GM19397 (cell line): ENCODE measurements around the gene MED27.

Source experiments
- ATAC-seq: cut with Tn5 transposase; IDR thresholded peaks from one replicate; pipeline ENCODE4 v1.9.1; 2021; ENCODE audit warnings: mild to moderate bottlenecking, moderate library complexity; ENCODE audit not compliant: unreplicated experiment

The MED27 gene

DNA sequence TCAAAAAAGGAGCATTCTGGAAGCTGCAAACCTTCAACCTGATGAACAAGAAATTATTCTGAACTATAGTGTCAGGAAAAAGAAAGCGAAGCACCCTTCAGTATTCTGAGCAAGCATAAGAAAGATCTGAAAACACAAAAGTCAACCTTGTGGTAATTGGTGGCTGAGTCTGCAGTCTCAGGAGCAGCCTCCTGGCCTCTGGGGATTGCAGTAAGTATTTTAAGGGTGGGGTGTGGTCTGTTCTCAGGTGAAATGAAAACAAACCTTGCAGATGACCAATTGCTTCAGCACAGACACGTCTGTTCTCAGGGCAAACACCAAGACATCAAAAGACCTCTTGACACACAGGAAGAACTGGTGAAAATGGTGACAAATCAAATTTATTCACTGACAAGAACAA is 192.0 kb downstream of the MED27 start:
- no peak for ATAC-seq

DNA sequence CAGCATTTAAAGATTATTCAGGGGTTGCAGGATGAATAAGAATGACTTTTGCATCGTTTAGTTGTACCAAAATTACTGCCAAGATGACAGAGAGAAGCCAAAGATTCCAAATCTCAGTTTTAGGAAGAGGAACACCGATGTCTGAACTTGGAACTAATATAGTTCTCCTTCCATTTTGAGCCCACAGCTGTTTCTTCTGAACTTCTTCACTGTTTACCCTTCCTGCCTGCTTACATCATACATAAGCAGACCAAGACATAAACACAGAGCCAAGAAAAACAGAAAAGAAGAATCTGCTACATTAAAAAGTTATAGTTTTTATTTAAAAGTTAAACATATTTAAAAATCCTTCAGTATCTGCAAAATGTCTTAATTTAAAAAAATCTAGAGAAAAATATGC is 192.8 kb downstream of the MED27 start:
- no peak for ATAC-seq

DNA sequence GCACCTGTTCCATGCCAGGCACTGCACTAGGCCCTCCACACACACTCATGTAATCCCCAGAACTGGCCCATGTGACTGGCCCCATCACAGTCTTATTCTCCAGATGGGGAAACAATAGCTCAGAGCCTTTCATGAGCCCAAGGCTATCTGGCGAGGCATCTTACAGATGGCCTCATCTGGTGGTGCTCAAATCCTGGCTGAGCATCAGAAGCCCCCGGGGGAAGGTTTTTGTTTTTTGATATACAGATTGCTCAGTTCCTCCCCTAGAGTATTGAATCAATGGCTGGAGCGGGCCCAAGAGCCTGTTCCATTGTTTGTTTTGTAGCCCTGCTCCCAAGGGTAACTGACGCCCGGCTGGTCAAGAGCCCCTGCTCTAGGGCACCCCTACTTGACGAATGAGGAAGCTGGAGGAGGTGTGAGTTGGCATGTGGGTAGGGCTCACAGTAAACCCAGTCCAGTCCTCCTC is 194.5 kb downstream of the MED27 start:
- ATAC-seq = no peak

DNA sequence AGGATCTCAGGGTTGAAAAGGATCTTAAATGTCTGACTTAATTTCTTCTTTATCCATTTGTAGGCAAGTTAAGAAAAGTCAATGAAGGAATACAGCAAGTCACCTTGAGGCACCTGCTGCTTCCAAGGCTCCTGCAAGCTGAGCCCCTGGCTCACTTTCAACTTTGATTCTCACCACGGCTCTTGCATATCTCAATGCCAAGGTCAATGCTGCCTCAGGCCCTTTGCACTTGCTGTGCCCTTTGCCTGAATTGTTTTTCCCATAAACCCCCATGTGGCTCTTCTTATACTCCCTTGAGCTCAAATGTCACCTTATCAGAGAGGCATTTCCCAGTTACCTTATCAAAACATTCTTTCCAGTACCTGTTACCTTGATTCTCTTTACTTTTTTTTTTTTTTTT is 195.4 kb downstream of the MED27 start:
- ATAC-seq = no peak

DNA sequence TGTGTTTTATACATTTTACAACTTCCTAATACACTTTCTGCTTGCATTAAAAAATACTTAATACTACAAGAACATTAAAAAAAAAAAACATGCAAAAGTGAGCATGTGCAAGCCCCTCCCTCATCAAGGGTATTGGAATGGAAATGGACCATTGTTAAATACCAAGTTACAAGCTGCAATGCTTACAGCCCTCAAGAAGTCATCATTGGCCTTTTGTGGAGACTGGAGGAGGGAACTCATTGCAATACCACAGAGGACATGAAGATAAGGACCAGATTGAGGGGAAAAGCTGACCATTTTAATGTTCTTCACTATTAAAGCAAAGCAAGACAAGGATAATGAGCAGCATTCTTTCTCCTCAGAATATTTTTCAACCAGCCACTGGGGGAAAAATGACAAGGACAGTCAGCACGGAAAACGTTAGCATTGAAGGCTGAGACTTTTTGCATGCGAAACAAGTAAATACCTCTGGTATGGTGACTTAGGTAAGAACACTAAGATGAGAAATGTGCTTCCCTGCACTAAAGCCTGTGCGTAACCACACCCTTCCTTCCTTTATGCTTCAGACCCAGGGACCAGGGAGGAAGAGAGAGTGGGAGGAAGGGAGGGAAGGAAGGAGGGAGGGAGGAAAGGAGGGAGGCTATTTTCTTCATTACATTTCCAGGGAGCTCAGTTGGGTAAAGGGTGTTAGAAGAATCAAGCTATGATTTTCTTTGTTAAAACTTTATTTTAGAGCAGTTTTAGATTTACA is 198.7 kb downstream of the MED27 start:
- ATAC-seq = no peak

DNA sequence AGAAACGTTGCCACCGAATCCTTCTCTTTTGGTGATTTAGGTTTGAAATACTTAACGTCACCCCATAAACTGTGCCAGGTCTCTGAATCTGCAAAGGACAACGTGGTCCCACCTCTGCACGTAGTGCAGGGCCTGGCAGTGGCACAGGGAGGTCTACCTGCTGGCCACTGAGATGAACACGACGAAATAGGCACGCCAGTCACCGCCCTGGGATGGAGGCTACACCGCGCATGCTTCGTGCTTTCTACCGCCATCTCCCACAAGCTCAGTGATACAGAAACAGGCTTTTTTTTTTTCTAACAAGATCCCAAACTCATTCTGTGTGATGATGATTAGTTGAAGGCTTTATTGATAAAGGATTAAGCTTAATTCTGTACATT is 199.8 kb downstream of the MED27 start:
- no peak for ATAC-seq

DNA sequence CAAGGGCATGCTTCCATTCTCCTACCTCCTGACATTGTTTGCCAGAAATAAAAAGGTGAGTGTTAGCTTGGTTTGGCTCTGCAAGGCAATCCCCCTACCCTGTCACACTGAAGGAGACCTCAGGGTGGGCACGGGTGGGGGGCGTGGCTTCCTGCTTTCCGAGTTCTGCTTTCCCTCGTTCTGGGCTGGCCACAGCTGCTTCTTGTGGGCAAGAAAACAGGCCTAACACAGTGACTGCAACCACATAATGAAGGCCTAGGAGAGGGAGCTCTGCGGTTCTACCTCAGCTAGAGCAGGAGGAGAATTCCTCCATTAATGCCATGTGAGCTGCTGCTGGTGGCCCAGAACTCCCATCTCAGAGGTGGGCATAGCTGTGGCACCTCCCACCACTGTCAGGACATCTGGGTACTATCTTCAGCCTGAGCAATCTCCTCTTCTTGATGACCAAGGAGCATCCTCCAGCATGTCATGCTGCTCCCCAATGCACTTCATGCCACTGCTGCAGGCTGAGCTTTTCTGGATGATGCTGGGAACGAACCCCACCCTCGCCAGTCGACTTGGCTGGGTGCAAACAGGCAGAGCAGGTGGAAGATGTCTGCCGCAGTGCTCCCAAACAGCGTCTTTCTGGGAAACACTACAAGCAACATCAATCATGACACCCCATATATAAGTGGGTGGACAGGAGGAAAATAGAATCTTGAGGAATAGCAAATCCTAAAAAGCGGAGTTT is 200.3 kb downstream of the MED27 start:
- ATAC-seq = no peak

DNA sequence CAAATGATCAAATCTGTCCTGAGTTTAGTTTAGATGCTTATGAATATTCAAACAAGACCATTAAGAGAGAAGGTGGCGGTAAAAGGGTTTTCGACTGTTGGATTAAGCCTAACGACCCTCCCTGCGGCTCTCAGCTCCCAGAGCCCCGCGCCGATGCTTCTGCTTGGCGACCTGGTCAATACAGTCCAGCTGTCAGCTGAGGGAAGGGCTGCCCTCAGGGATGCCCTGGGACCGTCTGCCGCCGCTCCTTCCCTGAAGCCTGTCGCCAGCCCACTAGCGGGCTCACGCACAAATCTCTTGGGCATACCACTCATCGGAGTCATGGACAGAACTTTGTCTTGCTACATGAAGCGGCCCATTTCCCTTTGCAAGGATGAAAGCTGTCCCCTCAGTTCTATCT is 203.2 kb downstream of the MED27 start:
- ATAC-seq = no peak

DNA sequence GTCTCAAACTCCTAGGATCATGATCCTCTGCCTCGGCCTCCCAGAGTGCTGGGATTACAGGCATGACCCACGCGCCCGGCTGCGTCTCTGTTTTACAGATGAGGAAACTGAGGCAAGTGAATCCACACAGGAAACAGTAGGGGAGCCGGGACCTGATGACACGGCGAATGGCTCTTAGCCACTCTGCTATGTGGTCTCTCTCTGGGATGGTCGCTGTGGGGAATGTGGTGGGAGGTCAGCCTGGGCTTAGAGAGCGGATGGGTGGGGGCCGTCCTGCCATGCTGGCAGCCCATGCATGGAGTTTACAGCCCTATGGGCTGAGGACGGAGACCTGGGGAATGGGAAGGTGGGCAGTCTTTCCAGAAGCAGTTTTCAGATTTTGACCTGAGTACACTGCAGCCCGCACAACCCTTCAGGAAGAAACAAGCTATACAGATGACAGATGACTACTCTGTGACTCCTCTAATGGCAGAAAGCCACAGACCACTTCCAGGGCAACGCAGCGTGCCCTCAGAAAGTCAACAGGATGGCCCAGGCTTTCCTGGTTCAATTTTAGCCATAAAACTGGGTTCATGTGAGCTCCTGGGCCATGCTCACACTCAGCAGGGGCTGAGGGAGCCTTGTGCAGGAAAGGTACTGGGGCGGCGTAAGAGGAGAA is 203.7 kb downstream of the MED27 start:
- ATAC-seq = no peak

DNA sequence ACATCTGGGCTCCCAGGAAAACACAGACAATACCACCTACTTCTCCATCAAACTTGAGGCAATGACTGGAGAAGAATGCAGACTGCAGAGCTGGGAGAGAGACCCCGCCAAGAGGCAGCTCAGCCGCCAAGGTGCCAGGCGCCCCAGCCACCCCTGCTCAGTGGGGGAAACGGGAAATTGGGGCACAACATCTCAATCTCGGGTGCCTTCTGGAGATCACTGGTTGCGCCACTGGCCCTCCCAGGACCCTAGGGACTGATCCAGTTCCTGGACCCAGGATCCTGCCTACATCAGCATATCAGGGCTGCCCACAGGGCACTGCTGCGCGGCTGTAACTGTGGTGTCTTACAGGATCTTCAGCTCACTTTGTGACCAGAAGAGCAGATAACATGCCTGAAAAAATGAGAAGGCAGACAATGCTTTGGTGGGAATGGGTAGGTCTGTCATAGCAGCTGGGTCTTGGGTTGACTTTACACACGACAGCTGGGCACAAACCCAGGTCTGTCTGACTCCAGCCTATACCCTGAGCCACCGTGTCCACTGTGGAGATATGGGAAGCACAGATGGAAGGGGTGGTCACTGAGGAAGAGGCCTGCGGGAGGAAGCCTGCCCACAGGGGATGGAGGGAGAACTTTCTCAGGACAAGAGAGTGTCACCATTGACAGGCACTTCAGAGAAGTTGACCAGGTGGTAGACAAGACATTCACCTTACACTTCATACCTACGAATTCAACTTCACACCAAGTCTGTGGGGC is 204.6 kb downstream of the MED27 start:
- no peak for ATAC-seq

DNA sequence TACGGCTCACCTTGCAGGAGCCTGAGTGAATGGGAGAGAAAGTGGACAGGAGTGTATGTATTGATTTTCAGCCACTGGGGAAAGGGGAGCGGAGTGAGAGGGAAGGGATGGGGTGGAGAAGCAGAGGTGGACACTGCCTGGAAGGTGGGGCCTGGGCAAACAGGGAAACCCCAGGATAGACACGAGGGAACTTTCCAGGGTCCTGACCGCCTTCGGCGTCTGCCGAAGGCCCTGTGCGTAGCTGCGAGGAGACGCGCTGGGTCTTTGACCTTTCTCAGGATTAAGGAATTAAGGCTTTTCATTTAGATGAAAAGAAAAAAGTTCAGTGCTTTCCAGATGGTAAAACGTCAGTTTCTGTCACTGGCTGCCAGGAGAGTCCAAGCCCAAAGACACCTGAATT is 205.2 kb downstream of the MED27 start:
- no peak for ATAC-seq

DNA sequence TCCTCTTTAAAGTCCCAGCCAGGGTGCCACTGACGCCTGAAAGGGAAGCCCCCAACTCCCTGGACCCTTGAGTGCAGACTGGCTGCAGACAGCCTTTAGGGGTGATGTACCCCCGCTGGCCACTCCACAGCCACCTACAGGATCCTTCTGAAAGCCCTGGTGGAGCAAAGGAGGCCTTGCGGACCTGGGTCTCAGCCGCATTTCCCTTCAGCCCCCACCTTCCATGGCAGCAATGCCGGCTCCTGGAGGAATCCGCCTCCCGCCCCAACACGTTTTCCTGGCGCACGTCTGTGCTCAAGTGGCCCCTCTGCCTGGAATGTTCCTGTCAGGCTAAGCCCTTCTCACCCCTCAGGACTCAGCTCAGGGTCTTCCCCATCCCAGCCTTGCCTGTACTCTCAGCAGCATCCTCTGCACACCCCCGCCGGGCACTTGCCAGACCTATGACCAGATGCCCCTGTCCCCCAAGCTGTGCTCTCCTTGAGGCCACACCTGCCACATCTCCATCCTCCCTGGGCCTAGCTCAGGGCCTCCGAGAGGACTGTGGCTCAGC is 205.7 kb downstream of the MED27 start:
- no peak for ATAC-seq

DNA sequence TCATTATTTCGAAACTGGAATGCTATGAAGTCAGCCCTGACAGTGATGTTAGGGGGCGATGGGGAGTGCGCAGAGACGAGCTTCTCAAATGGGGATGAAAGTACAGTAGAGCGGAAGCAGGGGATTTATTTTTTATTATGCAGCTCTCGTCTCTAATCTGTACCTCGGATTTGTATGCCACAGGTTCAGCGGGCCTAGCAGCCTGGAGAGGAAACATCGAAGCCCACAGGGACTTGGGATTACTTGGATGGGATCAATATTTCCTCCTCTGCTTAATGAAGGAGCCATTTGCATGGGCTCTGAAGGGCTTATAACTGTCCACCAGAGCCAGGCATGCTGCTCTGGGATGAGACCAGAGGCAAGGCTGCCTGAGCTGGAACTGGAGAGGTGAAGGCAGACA is 206.3 kb downstream of the MED27 start:
- no peak for ATAC-seq

DNA sequence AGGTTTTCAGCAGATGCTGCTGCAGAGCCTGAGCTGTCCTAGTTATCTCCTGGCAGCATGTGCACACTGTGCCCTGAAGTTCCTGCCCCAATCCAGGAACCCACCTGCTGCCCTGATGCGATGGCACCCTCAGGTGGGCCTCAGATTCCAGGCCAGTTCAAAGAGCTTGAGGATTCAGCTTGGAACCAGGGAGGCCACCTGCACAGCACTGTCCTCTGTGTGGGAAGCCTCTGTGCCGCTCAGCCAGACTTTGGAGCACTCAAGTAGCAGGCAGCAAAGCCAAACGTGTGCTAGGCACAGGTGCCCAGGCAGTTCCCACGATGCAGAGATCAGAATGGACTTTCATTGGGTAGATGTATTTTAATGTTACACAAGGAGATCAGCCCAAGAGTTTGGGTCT is 207.0 kb downstream of the MED27 start:
- ATAC-seq = no peak

DNA sequence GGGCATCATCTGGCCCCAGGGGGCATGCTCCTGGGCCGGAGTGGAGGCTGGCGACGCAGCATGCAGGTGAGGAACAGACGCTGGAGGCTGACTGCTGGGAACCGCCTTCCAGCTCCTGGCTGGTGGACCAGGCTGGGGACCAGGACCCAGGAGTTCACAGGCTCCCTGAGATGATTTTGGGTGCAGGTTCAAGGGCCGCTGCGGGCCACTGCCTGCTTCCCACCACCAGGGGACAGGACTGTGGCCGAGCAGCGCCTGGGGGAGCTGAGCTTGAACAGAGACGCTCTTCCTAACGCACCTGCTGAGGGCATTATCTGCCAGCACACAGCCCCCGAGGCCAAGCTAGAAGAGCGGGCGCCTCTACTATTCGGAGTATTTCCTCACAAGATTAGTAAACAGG is 207.7 kb downstream of the MED27 start:
- ATAC-seq = no peak

DNA sequence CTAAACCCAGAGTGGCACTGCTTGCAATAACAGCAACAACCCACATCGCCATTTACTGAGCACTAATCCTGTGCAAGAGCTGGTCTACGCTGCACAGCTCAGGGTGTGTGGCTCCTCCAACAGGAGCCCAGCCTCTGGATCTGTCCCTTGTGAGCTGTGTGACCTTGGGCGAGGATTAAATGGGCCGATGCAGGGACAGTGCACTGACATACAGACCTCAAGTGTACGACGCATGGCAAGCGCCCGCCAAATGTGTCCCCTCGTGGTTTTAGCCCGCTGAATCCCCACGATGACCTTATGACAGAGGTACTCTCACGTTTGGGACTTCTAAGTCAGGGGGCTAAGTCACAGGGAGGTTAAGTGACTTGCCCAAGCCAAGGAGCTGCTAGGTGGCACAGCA is 209.5 kb downstream of the MED27 start:
- ATAC-seq = no peak

DNA sequence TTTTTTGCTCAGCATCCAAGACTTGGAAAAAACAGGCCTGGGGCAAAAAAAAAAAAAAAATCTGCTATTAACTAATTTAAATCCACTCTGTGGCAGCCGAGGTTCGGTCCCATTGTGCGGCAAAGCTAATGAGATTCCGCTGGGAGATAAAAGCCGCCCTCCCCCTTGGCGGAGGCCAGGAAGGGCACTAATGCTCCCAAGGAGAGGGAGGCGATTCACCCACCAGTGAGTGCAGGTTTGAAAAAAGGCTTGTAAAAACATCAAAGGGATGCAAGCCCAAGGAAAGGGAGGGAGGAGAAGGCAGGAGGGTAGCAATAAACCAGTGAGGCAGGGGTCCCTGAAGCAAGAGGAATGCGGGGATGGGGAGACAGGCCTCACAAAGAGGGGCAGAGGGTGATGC is 210.3 kb downstream of the MED27 start:
- ATAC-seq = no peak

DNA sequence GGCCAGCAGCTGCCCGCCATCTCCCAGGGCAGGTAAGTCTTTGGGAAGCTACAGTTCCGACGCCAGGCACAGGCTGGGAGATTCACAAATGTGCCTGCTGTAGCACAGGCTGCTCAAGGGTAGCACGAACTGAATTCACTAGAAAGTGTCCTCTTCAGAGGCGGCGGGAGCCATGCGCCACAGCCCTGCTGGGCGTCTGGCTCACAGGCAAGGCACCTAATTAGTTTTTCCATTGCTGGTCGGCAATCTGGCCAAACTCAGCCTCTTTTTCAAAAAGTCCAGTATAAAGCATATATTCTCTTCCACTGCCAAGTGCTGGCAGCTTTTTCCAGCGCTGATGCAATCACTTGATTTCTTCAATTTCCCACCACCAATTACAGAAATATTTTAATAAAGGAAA is 210.9 kb downstream of the MED27 start:
- no peak for ATAC-seq

DNA sequence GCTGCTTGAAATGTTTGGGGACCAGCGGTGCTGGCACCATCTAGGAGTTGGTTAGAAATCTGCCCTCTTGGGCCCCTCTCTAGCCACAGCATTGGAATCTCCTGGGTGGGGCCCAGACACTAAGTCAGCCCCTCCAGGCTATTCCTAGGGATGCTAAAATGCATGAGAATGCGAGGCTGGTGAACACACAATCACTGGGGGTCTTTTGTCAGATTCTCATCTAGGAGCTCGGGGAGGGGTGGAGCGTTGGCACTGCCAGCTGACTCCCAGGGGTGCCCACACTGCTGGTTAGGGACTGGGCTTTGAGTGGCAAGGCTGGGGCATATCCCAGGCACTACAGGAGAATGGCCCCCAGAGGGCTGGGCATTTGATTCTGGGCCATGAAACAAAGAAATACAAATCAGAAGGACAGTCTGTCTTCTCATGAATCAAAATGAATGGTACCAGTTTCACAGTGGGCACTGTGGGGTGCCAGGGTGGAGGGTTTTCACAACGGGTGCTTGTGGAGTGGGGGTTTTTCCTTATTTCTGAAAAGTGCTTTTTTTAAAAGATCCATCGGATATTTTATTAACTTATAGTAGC is 212.0 kb downstream of the MED27 start:
- ATAC-seq = no peak

DNA sequence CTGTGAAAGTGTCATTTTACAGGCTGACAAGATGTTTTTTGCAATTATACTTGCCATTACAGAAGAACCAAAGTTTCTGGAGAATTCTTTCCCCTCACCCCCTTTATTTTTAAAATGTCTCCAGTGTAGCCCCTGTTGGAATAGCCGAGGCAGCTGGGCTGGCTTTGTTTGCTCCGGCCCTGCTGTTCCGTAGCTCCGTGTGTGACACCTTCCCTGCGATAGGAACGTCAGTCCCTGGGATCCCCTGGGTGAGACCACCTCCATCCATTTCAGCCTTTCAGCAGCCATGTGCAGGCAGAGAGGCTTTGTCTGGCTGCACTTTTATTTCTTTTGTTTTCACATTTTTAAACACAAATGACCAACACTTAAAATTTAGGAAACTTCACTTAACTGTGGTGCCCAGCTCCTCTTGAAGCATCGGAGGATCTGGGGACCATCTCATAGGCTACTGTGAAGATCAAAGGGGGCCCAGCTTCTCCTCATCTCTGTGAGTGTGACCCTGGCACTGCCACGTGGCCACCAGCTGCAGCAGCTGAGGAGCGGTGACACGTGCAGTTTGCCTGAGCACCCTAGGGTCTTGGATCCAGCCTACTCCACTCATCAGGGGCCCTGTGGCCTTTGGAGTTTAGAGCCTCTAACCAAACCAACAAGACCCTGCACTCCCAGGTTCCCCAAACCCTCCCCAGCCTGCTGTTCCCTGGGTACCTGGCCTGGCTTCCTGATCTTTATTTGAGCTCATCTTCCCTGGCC is 214.0 kb downstream of the MED27 start:
- no peak for ATAC-seq
